Ishikawa (cell line): Measurements from ENCODE around the gene ME2.

Experiments used
- CREB1 ChIP-seq: IDR thresholded peaks from 2 replicates; pipeline ENCODE4 v1.6.1; 2012; ENCODE audit warnings: low read depth
- EGR1 ChIP-seq: IDR thresholded peaks from 2 replicates; pipeline ENCODE4 v1.6.1; 2012
- EP300 ChIP-seq: IDR thresholded peaks from 2 replicates; pipeline ENCODE4 v1.6.1; 2012; ENCODE audit warnings: borderline replicate concordance
- FOXM1 ChIP-seq: IDR thresholded peaks from 2 replicates; pipeline ENCODE4 v1.6.1; 2012; ENCODE audit warnings: low read depth, borderline replicate concordance
- RAD21 ChIP-seq: IDR thresholded peaks from 2 replicates; pipeline ENCODE4 v1.6.1; 2012; ENCODE audit warnings: low read depth
- TAF1 ChIP-seq: IDR thresholded peaks from 2 replicates; pipeline ENCODE4 v1.6.1; 2012; ENCODE audit warnings: low read depth, mild to moderate bottlenecking
- USF1 ChIP-seq: IDR thresholded peaks from 2 replicates; pipeline ENCODE4 v1.6.1; 2012
- TF ChIP-seq, protein P1 (sequence below): IDR thresholded peaks from 2 replicates; pipeline ENCODE4 v1.6.1; 2012
- TF ChIP-seq, protein P2 (sequence below): IDR thresholded peaks from 2 replicates; pipeline ENCODE4 v1.6.1; 2012; ENCODE audit warnings: low read depth, mild to moderate bottlenecking

DNA sequence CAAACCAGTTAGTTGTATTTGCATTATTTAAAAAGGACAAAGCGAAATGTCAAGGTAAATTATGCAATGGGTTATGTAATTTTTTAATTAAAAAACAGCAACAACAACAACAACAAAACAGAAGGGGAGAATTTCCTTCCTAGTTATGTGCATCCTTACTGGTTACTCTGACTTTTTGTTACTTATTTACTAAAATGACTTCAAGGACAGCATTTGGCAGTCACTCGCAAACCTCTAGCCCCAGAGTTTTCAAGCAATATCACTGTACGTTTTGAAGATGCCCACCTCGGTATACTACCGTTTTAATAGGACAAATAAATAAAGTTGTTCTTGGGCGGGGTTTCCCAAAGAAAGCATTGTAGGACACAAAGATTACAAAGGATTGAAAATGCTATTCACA, 34.4 kb upstream of the ME2 start:
- TF ChIP-seq, protein P1, sequence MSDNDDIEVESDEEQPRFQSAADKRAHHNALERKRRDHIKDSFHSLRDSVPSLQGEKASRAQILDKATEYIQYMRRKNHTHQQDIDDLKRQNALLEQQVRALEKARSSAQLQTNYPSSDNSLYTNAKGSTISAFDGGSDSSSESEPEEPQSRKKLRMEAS, result no peak
- TF ChIP-seq EGR1, result no peak
- TF ChIP-seq EP300, result no peak
- TF ChIP-seq TAF1, result no peak
- TF ChIP-seq USF1, result no peak
- no peak for TF ChIP-seq CREB1
- TF ChIP-seq, protein P2, sequence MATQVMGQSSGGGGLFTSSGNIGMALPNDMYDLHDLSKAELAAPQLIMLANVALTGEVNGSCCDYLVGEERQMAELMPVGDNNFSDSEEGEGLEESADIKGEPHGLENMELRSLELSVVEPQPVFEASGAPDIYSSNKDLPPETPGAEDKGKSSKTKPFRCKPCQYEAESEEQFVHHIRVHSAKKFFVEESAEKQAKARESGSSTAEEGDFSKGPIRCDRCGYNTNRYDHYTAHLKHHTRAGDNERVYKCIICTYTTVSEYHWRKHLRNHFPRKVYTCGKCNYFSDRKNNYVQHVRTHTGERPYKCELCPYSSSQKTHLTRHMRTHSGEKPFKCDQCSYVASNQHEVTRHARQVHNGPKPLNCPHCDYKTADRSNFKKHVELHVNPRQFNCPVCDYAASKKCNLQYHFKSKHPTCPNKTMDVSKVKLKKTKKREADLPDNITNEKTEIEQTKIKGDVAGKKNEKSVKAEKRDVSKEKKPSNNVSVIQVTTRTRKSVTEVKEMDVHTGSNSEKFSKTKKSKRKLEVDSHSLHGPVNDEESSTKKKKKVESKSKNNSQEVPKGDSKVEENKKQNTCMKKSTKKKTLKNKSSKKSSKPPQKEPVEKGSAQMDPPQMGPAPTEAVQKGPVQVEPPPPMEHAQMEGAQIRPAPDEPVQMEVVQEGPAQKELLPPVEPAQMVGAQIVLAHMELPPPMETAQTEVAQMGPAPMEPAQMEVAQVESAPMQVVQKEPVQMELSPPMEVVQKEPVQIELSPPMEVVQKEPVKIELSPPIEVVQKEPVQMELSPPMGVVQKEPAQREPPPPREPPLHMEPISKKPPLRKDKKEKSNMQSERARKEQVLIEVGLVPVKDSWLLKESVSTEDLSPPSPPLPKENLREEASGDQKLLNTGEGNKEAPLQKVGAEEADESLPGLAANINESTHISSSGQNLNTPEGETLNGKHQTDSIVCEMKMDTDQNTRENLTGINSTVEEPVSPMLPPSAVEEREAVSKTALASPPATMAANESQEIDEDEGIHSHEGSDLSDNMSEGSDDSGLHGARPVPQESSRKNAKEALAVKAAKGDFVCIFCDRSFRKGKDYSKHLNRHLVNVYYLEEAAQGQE, result no peak
- no peak for TF ChIP-seq RAD21
- TF ChIP-seq FOXM1, result no peak
